ENCODE measurements around the gene MAST4. TPM values are rescaled to one million over a fixed set of nuclear protein-coding genes. Genes with fewer than 3 reads are reported as not detected.

Gene MAST4
- polyA plus RNA-seq, 1 donor (not counting 4 experiments of a cell fraction or from before 2014, with no cell fraction given), result 19.8 TPM

DNA sequence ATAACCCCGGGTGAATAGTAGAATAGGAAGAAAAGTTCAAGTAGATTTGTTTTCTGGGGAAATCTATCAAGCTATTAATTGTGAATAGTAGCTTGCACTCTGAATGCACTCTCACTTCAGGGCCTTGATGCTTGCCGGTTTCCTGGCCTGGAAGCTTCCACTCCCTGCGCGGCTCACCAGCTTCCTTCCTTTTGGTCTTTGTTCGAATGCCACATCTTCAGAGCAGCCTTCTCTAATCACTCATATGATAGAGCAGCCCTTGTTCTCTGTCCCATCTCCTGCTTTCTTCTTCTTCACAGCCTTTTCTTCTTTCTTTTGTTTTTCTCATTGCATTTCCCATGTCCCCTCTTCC is 146.7 kb downstream of the MAST4 start:
- Histone ChIP-seq H3K4me1 (ENCODE audit: control insufficient read depth, extremely low read depth, insufficient read depth, low read length) (no peaks in the 10 kb centered on the region), H4K20me1 (ENCODE audit: control insufficient read depth, extremely low read depth, insufficient read depth, low read length) (no peaks in the 10 kb centered on the region), H3K9ac (ENCODE audit: control insufficient read depth, extremely low read depth, insufficient read depth, low read length) (no peak overlapping the region), H3K27me3 (ENCODE audit: control insufficient read depth, extremely low read depth, insufficient read depth, low read length) (no peaks in the 10 kb centered on the region), H3K27ac (ENCODE audit: control insufficient read depth, insufficient read depth, low read length) (no peak overlapping the region), H3K9me3 (ENCODE audit: control insufficient read depth, low read depth, low read length) (no peaks in the 10 kb centered on the region), H3K36me3 (ENCODE audit: control insufficient read depth in 2 of 2, extremely low read depth in 1 of 2, insufficient read depth in 2 of 2, low read length in 2 of 2) (no peaks in the 10 kb centered on the region), H3K79me2 (ENCODE audit: control insufficient read depth, insufficient read depth, low read length) (no peaks in the 10 kb centered on the region), H3K9me1 (ENCODE audit: control insufficient read depth, extremely low read depth, insufficient read depth, low read length) (no peaks in the 10 kb centered on the region), H3K4me2 (ENCODE audit: control insufficient read depth, extremely low read depth, insufficient read depth, low read depth, low read length) (no peak overlapping the region), H2AFZ (ENCODE audit: control insufficient read depth, low read length) (no peak overlapping the region), H3K4me3 (ENCODE audit: control insufficient read depth in 2 of 3, extremely low read depth in 1 of 3, insufficient read depth in 2 of 3, low read depth in 1 of 3, low read length in 3 of 3) (no peak overlapping the region)
- FAIRE-seq (no peak), DNase-seq (ENCODE audit: low read depth, low spot score) (no peak)
- dilution Hi-C loops (cut with MboI; ENCODE audit: extremely low pct_ligation_motif_present, low sequenced_read_pairs), result no loop called here
- no peak for TF ChIP-seq CTCF (optimal IDR thresholded peaks at IDR 0.05 in 1 of 3, IDR thresholded peaks at IDR 0.05 in 1 of 3, conservative IDR thresholded peaks at IDR 0.05 in 1 of 3; ENCODE audit: extremely low read depth in 1 of 3, insufficient read depth in 2 of 3, low read length in 3 of 3)
- no peak for TF ChIP-seq EZH2 (IDR thresholded peaks at IDR 0.05; ENCODE audit: low read length)

- no peak overlapping the region for H2AFZ ChIP-seq (ENCODE audit: control insufficient read depth, low read length)
- no peak overlapping the region for H3K9ac ChIP-seq (ENCODE audit: control insufficient read depth, extremely low read depth, insufficient read depth, low read length)
- no peaks in the 10 kb centered on the region for H3K4me1 ChIP-seq (ENCODE audit: control insufficient read depth, extremely low read depth, insufficient read depth, low read length)
- H3K9me3 ChIP-seq (ENCODE audit: control insufficient read depth, low read depth, low read length), result no peaks in the 10 kb centered on the region
- no peaks in the 10 kb centered on the region for H3K27me3 ChIP-seq (ENCODE audit: control insufficient read depth, extremely low read depth, insufficient read depth, low read length)
- H3K4me3 ChIP-seq (ENCODE audit: control insufficient read depth in 2 of 3, extremely low read depth in 1 of 3, insufficient read depth in 2 of 3, low read depth in 1 of 3, low read length in 3 of 3), result no peak overlapping the region
- DNase-seq (ENCODE audit: low read depth, low spot score) (no peak), FAIRE-seq (no peak)
- H3K4me2 ChIP-seq (ENCODE audit: control insufficient read depth, extremely low read depth, insufficient read depth, low read depth, low read length), result no peak overlapping the region
- no peaks in the 10 kb centered on the region for H4K20me1 ChIP-seq (ENCODE audit: control insufficient read depth, extremely low read depth, insufficient read depth, low read length)
- no peak overlapping the region for H3K27ac ChIP-seq (ENCODE audit: control insufficient read depth, insufficient read depth, low read length)
- no peaks in the 10 kb centered on the region for H3K79me2 ChIP-seq (ENCODE audit: control insufficient read depth, insufficient read depth, low read length)
- no peaks in the 10 kb centered on the region for H3K36me3 ChIP-seq (ENCODE audit: control insufficient read depth in 2 of 2, extremely low read depth in 1 of 2, insufficient read depth in 2 of 2, low read length in 2 of 2)
- H3K9me1 ChIP-seq (ENCODE audit: control insufficient read depth, extremely low read depth, insufficient read depth, low read length), result no peaks in the 10 kb centered on the region
- TF ChIP-seq CTCF (optimal IDR thresholded peaks at IDR 0.05 in 1 of 3, IDR thresholded peaks at IDR 0.05 in 1 of 3, conservative IDR thresholded peaks at IDR 0.05 in 1 of 3; ENCODE audit: extremely low read depth in 1 of 3, insufficient read depth in 2 of 3, low read length in 3 of 3), result no peak
- no peak for TF ChIP-seq EZH2 (IDR thresholded peaks at IDR 0.05; ENCODE audit: low read length)
- dilution Hi-C loops (cut with MboI; ENCODE audit: extremely low pct_ligation_motif_present, low sequenced_read_pairs), result no loop called here
Observed at GRCh38 chr5:66743344-66743743, 147.2 kb downstream of the MAST4 start.

All from keratinocyte (primary cell).